GM19193 (cell line): ENCODE measurements around the gene OGG1.

ENCODE experiments used
- POLR2A ChIP-seq: IDR thresholded peaks from 4 replicates; pipeline ENCODE4 v1.6.1; 2011; ENCODE audit not compliant: insufficient read depth, insufficient read length; ENCODE audit errors: extremely low read depth

Gene OGG1

GRCh38 chr3:9749645-9750555, at the start of gene OGG1:
TSS of gene OGG1 (plus strand) at chr3:9749952. CDS start at chr3:9750287, 335 bp downstream.
- TF ChIP-seq POLR2A, result peak; percentile 62

GRCh38 chr3:9700536-9700935, 49.2 kb upstream of the OGG1 start:
- TF ChIP-seq POLR2A, result no peak

- no peak for TF ChIP-seq POLR2A
Observed at GRCh38 chr3:9701006-9701405, 48.7 kb upstream of the OGG1 start.

GRCh38 chr3:9701711-9702110, 48.0 kb upstream of the OGG1 start:
- no peak for TF ChIP-seq POLR2A

DNA sequence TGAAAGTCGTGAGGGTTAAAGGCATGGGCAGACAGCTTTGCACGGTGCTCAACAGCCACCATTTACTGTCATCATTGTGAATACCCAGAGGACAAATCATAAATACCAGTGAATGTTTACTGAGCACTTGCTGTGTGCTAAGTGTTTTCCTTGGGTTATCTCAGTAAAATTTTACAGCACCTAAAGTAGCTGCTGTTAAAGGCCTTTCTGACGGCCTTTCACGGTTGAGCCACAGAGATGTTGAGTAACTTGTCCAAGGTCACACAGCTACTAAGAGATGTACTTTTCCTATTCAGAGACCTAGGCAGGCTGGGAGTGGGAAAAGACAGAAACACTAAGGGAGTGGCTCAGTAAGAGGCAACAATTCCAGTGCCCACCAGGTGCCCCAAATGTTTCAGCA, 46.5 kb upstream of the OGG1 start:
- no peak for TF ChIP-seq POLR2A

- TF ChIP-seq POLR2A, result no peak
Observed at GRCh38 chr3:9703736-9704346, 45.9 kb upstream of the OGG1 start, which contains the start of gene CPNE9. TSS of gene CPNE9 (plus strand) at chr3:9703833. CDS start at chr3:9703997, 164 bp downstream.

DNA sequence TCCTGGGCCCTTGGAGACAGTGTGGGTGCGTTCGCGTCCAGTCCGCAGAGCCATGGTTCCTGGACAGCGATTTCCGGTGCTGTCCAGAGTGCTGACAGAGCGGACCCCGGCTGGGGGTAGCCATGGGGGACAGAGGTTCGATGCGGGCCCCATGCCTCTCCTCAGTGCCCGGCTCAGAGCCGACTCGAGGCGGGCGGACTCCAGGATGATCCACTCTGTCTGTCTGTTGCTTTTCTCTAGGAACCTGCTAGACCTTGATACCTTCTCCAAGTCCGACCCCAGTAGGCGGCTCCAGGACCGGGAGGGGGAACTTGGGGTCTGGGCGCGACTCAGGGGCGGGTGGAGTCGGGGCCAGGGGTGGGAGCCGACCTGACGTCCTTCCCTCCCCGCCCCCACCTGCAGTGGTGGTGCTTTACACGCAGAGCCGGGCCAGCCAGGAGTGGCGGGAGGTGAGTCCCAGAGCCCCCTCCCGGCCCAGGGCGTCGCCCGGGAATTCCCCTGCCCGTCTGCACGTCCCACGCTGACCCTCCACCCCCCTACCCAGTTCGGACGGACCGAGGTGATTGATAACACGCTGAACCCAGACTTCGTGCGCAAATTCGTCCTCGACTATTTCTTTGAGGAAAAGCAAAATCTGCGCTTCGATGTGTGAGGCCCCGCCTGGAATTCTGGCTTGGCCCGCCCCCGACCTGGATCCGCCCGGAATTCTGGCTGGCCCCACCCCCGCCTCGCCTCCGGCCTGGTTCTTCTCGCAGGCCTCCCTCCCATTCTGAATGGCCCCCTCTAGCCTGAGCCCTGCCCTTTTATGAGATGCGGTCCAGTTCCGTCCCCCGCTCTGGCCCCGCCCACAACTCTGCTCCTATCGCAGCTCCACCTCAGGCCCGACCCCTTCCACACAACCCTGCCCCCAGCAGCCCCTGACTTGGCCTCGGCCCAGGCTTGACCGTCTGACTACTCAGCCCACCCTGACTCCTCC, 45.1 kb upstream of the OGG1 start:
- TF ChIP-seq POLR2A, result no peak

GRCh38 chr3:9710174-9710739, 39.5 kb upstream of the OGG1 start:
- no peak for TF ChIP-seq POLR2A

DNA sequence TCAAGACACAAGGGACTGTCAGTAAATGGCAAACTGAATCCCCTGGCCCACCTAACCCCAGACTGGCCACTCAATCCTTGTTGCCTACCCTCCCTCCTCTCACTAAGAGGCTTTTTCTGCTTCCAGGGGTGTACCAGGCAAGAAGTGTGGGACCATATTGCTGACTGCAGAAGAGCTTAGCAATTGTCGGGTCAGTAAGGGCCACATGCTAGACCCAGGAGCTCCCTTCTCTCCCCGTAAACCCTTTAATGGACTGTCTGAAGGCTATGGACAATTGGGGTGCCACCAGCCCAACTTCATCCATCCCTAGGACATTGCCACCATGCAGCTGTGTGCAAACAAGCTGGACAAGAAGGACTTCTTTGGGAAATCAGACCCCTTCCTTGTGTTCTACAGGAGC, 37.3 kb upstream of the OGG1 start:
- TF ChIP-seq POLR2A, result no peak

GRCh38 chr3:9713142-9713541, 36.6 kb upstream of the OGG1 start:
- TF ChIP-seq POLR2A, result no peak

DNA sequence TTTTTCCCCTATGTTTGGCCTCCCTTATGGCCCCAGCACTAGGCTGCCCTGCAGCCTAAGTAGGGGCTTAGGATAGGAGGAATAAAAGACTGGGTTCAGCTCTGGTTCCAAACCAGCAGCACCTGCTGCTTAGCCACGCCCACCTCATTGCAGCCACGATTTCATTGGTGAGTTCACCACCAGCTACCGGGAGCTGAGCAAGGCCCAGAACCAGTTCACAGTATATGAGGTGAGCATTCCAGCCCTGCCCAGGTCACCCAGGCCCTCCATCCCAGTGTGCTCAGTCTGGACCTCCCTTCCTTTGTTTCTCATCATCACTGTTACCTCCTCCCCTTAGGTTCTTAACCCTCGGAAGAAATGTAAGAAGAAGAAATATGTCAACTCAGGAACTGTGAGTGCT, 34.6 kb upstream of the OGG1 start:
- no peak for TF ChIP-seq POLR2A

- no peak for TF ChIP-seq POLR2A
Observed at GRCh38 chr3:9715764-9716437, 33.9 kb upstream of the OGG1 start.

GRCh38 chr3:9716801-9717555, 32.8 kb upstream of the OGG1 start:
- no peak for TF ChIP-seq POLR2A
